HCT116 (cell line): ENCODE data around the gene DPP6. TPM values are rescaled to one million over a fixed set of nuclear protein-coding genes. Genes with fewer than 3 reads are reported as not detected.

Experiments used
- ATAC-seq: fragments of 200-7000 bp; cut with Tn5 transposase; 2 replicates; pipeline ENCODE4 v1.9.1; 2020; ENCODE audit warnings: mild to moderate bottlenecking, moderate library complexity
- BruUV-seq: library from RNA; stranded (reverse); fragments of 400-500 nt; replicated peaks from 2 replicates; lab custom pipeline; 2021; lab: Mats Ljungman, UMichigan
- CTCF ChIA-PET: fragments of 300-600 bp; sonication (Branson Sonifier 250); formaldehyde crosslinking; loops from one replicate; lab custom pipeline; 2021; ENCODE audit warnings: antibody characterized with exemption; lab: Charles Lee
- POLR2A ChIA-PET: fragments of 300-600, 350-600 bp; sonication (Branson Sonifier 250); formaldehyde crosslinking; loops from one replicate; lab custom pipeline; 2021; ENCODE audit warnings: antibody characterized with exemption; lab: Charles Lee
- RAD21 ChIA-PET, 2 experiments: fragments of 300-600 bp; sonication (Branson Sonifier 250); formaldehyde crosslinking; loops; one replicate each; lab custom pipeline; 2023; ENCODE audit warnings: low total read pairs in 2 of 2; ENCODE audit not compliant: uncharacterized antibody in 2 of 2, unreplicated experiment in 2 of 2, low non-redundant PET in 1 of 2; lab: Charles Lee
- DNase-seq: peaks from one replicate; pipeline ENCODE4 v3.0.0-alpha.2; 2010; ENCODE audit warnings: low read depth, low spot score
- H2AFZ ChIP-seq: fragments of 200-600 bp; shearing (Covaris generic), sonication (generic); 2 replicates; pipeline ENCODE4 v1.6.1; 2017; ENCODE audit warnings: low read depth, mixed run types, mixed read lengths, antibody characterized with exemption, low read length; ENCODE audit not compliant: poor library complexity, severe bottlenecking
- H3K27ac ChIP-seq: 2 replicates; pipeline ENCODE4 v1.5.1; 2012; ENCODE audit warnings: low read depth, low read length
- H3K27me3 ChIP-seq: fragments of 200-600 bp; sonication (generic); 2 replicates; pipeline ENCODE4 v1.6.1; 2016; ENCODE audit warnings: mixed run types, low read length, mixed read lengths; ENCODE audit not compliant: insufficient read depth
- H3K36me3 ChIP-seq, 2 experiments: fragments of 200-500 bp in 1 of 2; fragments of 200-600 bp in 1 of 2; sonication (Bioruptor generic) in 1 of 2; sonication (generic) in 1 of 2; 2 replicates each; pipeline versions ENCODE4 v1.5.1 to v1.6.1; 2014 to 2016; ENCODE audit warnings: low read length in 2 of 2, inconsistent platforms in 1 of 2, mixed read lengths in 1 of 2, mixed run types in 1 of 2; ENCODE audit not compliant: insufficient read depth in 2 of 2, control insufficient read depth in 1 of 2
- H3K4me1 ChIP-seq, 2 experiments: fragments of 200-600 bp in 1 of 2; sonication (generic) in 1 of 2; 2 replicates each; pipeline versions ENCODE4 v1.5.1 to v1.6.1; 2012 to 2017; ENCODE audit warnings: low read length in 2 of 2, inconsistent platforms in 1 of 2, mild to moderate bottlenecking in 1 of 2, mixed read lengths in 1 of 2, mixed run types in 1 of 2, moderate library complexity in 1 of 2; ENCODE audit not compliant: insufficient read depth in 2 of 2, control insufficient read depth in 1 of 2
- H3K4me2 ChIP-seq: fragments of 200-600 bp; sonication (generic); 2 replicates; pipeline ENCODE4 v1.6.1; 2017; ENCODE audit warnings: mixed run types, low read length, mixed read lengths
- H3K4me3 ChIP-seq, 2 experiments: fragments of 200-600 bp in 1 of 2; sonication (generic) in 1 of 2; replicated peaks in 1 of 2; 2 replicates each; pipeline ENCODE4 v1.5.1; 2011 to 2016; ENCODE audit warnings: low read length in 2 of 2, control low read depth in 1 of 2, low read depth in 1 of 2, mild to moderate bottlenecking in 1 of 2, mixed read lengths in 1 of 2, mixed run types in 1 of 2
- H3K79me2 ChIP-seq: fragments of 200-600 bp; sonication (generic); 2 replicates; pipeline ENCODE4 v1.6.1; 2017; ENCODE audit warnings: mild to moderate bottlenecking, mixed run types, low read length, moderate library complexity, mixed read lengths; ENCODE audit not compliant: insufficient read depth
- H3K9ac ChIP-seq: fragments of 200-600 bp; sonication (generic); 2 replicates; pipeline ENCODE4 v1.6.1; 2016; ENCODE audit warnings: low read length, mixed read lengths
- H3K9me2 ChIP-seq: fragments of 200-600 bp; sonication (generic), shearing (Covaris generic); 2 replicates; pipeline ENCODE4 v1.6.1; 2017; ENCODE audit warnings: mixed run types, mild to moderate bottlenecking, moderate library complexity; ENCODE audit not compliant: insufficient read depth
- H3K9me3 ChIP-seq, 2 experiments: fragments of 200-500 bp in 1 of 2; fragments of 200-600 bp in 1 of 2; sonication (Bioruptor generic) in 1 of 2; sonication (generic) in 1 of 2; 2 replicates each; pipeline ENCODE4 v1.6.1; 2014 to 2017; ENCODE audit warnings: low read length in 2 of 2, mixed read lengths in 2 of 2, inconsistent platforms in 1 of 2, low read depth in 1 of 2, mild to moderate bottlenecking in 1 of 2, mixed run types in 1 of 2, moderate library complexity in 1 of 2; ENCODE audit not compliant: control insufficient read depth in 1 of 2, insufficient read depth in 1 of 2
- H4K20me1 ChIP-seq: fragments of 200-600 bp; sonication (generic), shearing (Covaris generic); 2 replicates; pipeline ENCODE4 v1.6.1; 2017; ENCODE audit warnings: mixed run types, mild to moderate bottlenecking, moderate library complexity; ENCODE audit not compliant: insufficient read depth
- EZH2 ChIP-seq: fragments of 200-600 bp; sonication (generic); IDR thresholded peaks from 2 replicates; pipeline ENCODE4 v1.6.1; 2017; ENCODE audit warnings: antibody characterized with exemption, mixed run types
- JUND ChIP-seq: IDR thresholded peaks from 2 replicates; pipeline ENCODE4 v1.6.1; 2012
- POLR2A ChIP-seq: IDR thresholded peaks from 2 replicates; pipeline ENCODE4 v1.7.0; 2011; ENCODE audit warnings: borderline replicate concordance; ENCODE audit not compliant: insufficient read depth, insufficient read length; ENCODE audit errors: extremely low read depth
- SP1 ChIP-seq: IDR thresholded peaks from 2 replicates; pipeline ENCODE4 v1.6.1; 2012; ENCODE audit warnings: low read depth
- SRF ChIP-seq: IDR thresholded peaks from 2 replicates; pipeline ENCODE4 v1.6.1; 2012; ENCODE audit warnings: low read depth
- ZFX ChIP-seq: fragments of 450-650 bp; IDR thresholded peaks from 2 replicates; pipeline ENCODE4 v1.6.1; 2017
- intact Hi-C: fragments of 100-400 bp; cut with micrococcal nuclease; formaldehyde crosslinking; loops from 2 replicates; pipeline ENCODE4 v1.10.0; 2022
- total RNA-seq: library from RNA; stranded (reverse); gene quantifications from one replicate; pipeline ENCODE4 v1.2.1, GENCODE V29; 2021; ENCODE audit not compliant: unreplicated experiment
- TF ChIP-seq, protein P1 (sequence below), 3 experiments: fragments of 200-600 bp in 1 of 3; sonication (generic) in 1 of 3; IDR thresholded peaks in 2 of 3; conservative IDR thresholded peaks in 1 of 3; 2 replicates each; pipeline ENCODE4 v1.5.1; 2012 to 2017; ENCODE audit warnings: low read depth in 2 of 3, low read length in 2 of 3, antibody characterized with exemption in 1 of 3, borderline replicate concordance in 1 of 3, control low read depth in 1 of 3, mild to moderate bottlenecking in 1 of 3, mixed read lengths in 1 of 3, mixed run types in 1 of 3, moderate library complexity in 1 of 3; ENCODE audit not compliant: insufficient read depth in 1 of 3

Gene DPP6
- total RNA-seq, 1 experiment from 2014 or later, result not detected

- TF ChIP-seq, protein P1, sequence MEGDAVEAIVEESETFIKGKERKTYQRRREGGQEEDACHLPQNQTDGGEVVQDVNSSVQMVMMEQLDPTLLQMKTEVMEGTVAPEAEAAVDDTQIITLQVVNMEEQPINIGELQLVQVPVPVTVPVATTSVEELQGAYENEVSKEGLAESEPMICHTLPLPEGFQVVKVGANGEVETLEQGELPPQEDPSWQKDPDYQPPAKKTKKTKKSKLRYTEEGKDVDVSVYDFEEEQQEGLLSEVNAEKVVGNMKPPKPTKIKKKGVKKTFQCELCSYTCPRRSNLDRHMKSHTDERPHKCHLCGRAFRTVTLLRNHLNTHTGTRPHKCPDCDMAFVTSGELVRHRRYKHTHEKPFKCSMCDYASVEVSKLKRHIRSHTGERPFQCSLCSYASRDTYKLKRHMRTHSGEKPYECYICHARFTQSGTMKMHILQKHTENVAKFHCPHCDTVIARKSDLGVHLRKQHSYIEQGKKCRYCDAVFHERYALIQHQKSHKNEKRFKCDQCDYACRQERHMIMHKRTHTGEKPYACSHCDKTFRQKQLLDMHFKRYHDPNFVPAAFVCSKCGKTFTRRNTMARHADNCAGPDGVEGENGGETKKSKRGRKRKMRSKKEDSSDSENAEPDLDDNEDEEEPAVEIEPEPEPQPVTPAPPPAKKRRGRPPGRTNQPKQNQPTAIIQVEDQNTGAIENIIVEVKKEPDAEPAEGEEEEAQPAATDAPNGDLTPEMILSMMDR (IDR thresholded peaks at IDR 0.05 in 2 of 3, conservative IDR thresholded peaks at IDR 0.05 in 1 of 3; ENCODE audit: borderline replicate concordance in 1 of 3, insufficient read depth in 1 of 3, low read depth in 2 of 3, low read length in 2 of 3), result no peak
- TF ChIP-seq SP1, result no peak
- no peak for TF ChIP-seq EZH2
These were observed 814.9 kb downstream of the DPP6 start (continued) for GRCh38 chr7:154867068-154867467.

- no peak overlapping the region for H3K4me3 ChIP-seq
- H3K27me3 ChIP-seq, result peaks cover 59% of the 10 kb centered on the region
- no peaks in the 10 kb centered on the region for H3K9me2 ChIP-seq
- DNase-seq, result no peak
- H3K9me3 ChIP-seq, result no peaks in the 10 kb centered on the region
- BruUV-seq, result no TSS peak
- no peaks in the 10 kb centered on the region for H4K20me1 ChIP-seq
- no peaks in the 10 kb centered on the region for H3K79me2 ChIP-seq
- no peak overlapping the region for H3K4me2 ChIP-seq
- TF ChIP-seq POLR2A (no peak), JUND (no peak), EZH2 (no peak), SRF (no peak)
- TF ChIP-seq, all 23 proteins: peak for 0
- ATAC-seq, result no peak
- ChIA-PET POLR2A (no interaction called here), RAD21 (no interaction called here), CTCF (no interaction called here)
- Histone ChIP-seq H3K4me1 (no peaks in the 10 kb centered on the region), H2AFZ (no peak overlapping the region), H3K36me3 (no peaks in the 10 kb centered on the region), H3K9ac (no peak overlapping the region), H3K27ac (no peak overlapping the region)
- intact Hi-C loops, result no loop called here
These were observed 816.7 kb downstream of the DPP6 start for GRCh38 chr7:154868921-154869320.

- Histone ChIP-seq H3K36me3 (no peaks in the 10 kb centered on the region), H3K4me1 (no peaks in the 10 kb centered on the region), H3K27me3 (peaks cover 56% of the 10 kb centered on the region), H2AFZ (no peak overlapping the region), H3K4me2 (no peak overlapping the region), H3K9ac (no peak overlapping the region), H3K9me2 (no peaks in the 10 kb centered on the region), H3K79me2 (no peaks in the 10 kb centered on the region), H3K9me3 (no peaks in the 10 kb centered on the region), H3K27ac (no peak overlapping the region), H3K4me3 (no peak overlapping the region), H4K20me1 (no peaks in the 10 kb centered on the region)
- CTCF ChIA-PET, result no interaction called here
- ATAC-seq (no peak), DNase-seq (no peak)
- RAD21 ChIA-PET, result no interaction called here
- intact Hi-C loops, result no loop called here
- POLR2A ChIA-PET, result no interaction called here
- BruUV-seq, result no TSS peak
- no peak for TF ChIP-seq ZFX
These were observed 817.2 kb downstream of the DPP6 start for GRCh38 chr7:154869436-154869835.
